WTC11 (cell line): ENCODE results near the gene F13A1. TPM values are rescaled to one million over a fixed set of nuclear protein-coding genes. Genes with fewer than 3 reads are reported as not detected.

Source experiments
- ATAC-seq: fragments of 200-7000 bp; cut with Tn5 transposase; 2 replicates; pipeline ENCODE4 v1.10.0; 2021; ENCODE audit warnings: mild to moderate bottlenecking, moderate library complexity
- CTCF ChIA-PET: fragments of 300-600 bp; sonication (Branson Sonifier 250); formaldehyde crosslinking; loops from one replicate; lab custom pipeline; 2021; ENCODE audit warnings: antibody characterized with exemption; lab: Charles Lee
- POLR2A ChIA-PET: fragments of 350-600 bp; sonication (Branson Sonifier 250); formaldehyde crosslinking; loops from one replicate; lab custom pipeline; 2021; ENCODE audit warnings: antibody characterized with exemption; lab: Charles Lee
- DNase-seq: peaks from one replicate; pipeline ENCODE4 v3.0.0; 2021; ENCODE audit warnings: low spot score
- H3K27ac Mint-ChIP-seq: 2 replicates; pipeline ENCODE4 v1.8.0; 2021; ENCODE audit warnings: mixed read lengths
- H3K27me3 Mint-ChIP-seq: 2 replicates; pipeline ENCODE4 v1.8.0; 2021; ENCODE audit warnings: low read depth, mild to moderate bottlenecking, moderate library complexity, mixed read lengths
- H3K36me3 Mint-ChIP-seq: 2 replicates; pipeline ENCODE4 v1.8.0; 2021; ENCODE audit warnings: mixed read lengths
- H3K4me1 Mint-ChIP-seq: 2 replicates; pipeline ENCODE4 v1.8.0; 2022; ENCODE audit warnings: mixed read lengths
- H3K4me3 Mint-ChIP-seq: 2 replicates; pipeline ENCODE4 v1.8.0; 2021; ENCODE audit warnings: mild to moderate bottlenecking, moderate library complexity, mixed read lengths
- H3K9me3 Mint-ChIP-seq: 2 replicates; pipeline ENCODE4 v1.8.0; 2021; ENCODE audit warnings: mixed read lengths
- FOXJ3 ChIP-seq: sonication (generic); formaldehyde crosslinking; IDR thresholded peaks from 2 replicates; pipeline ENCODE4 v1.9.0; 2021; ENCODE audit warnings: missing genetic modification reagents, mild to moderate bottlenecking, borderline replicate concordance
- MXD4 ChIP-seq: fragments of 250-450 bp; sonication (Bioruptor Pico); IDR thresholded peaks from 2 replicates; pipeline ENCODE4 v1.8.0; 2021; ENCODE audit warnings: mild to moderate bottlenecking, moderate library complexity, borderline replicate concordance
- NR1H2 ChIP-seq: sonication (generic); formaldehyde crosslinking; IDR thresholded peaks from 2 replicates; pipeline ENCODE4 v1.9.0; 2021; ENCODE audit warnings: mild to moderate bottlenecking, moderate library complexity, missing genetic modification reagents
- TEAD4 ChIP-seq: sonication (generic); formaldehyde crosslinking; IDR thresholded peaks from 2 replicates; pipeline ENCODE4 v1.8.0; 2022; ENCODE audit warnings: mild to moderate bottlenecking, missing genetic modification reagents
- ZNF317 ChIP-seq: sonication (generic); formaldehyde crosslinking; IDR thresholded peaks from 2 replicates; pipeline ENCODE4 v1.8.1; 2023; ENCODE audit warnings: low read depth, mild to moderate bottlenecking, moderate library complexity, missing genetic modification reagents, borderline replicate concordance
- ZNF396 ChIP-seq: fragments of 250-450 bp; sonication (Bioruptor Pico); IDR thresholded peaks from 2 replicates; pipeline ENCODE4 v1.8.0; 2021; ENCODE audit warnings: mild to moderate bottlenecking, moderate library complexity, borderline replicate concordance
- total RNA-seq: library from RNA; stranded (reverse); gene quantifications from 3 replicates; pipeline ENCODE4 v1.2.3, GENCODE V29; 2021
- TF ChIP-seq, protein P1 (sequence below): sonication (generic); formaldehyde crosslinking; IDR thresholded peaks from 2 replicates; pipeline ENCODE4 v1.8.1; 2023; ENCODE audit warnings: mild to moderate bottlenecking, missing genetic modification reagents, moderate library complexity
- TF ChIP-seq, protein P2 (sequence below): fragments of 250-450 bp; sonication (Bioruptor Pico); IDR thresholded peaks from 2 replicates; pipeline ENCODE4 v1.9.0; 2021; ENCODE audit warnings: mild to moderate bottlenecking
- TF ChIP-seq, protein P3 (sequence below): sonication (generic); formaldehyde crosslinking; IDR thresholded peaks from 2 replicates; pipeline ENCODE4 v1.8.1; 2022; ENCODE audit warnings: mild to moderate bottlenecking, missing genetic modification reagents, moderate library complexity, borderline replicate concordance
- TF ChIP-seq, protein P4 (sequence below): fragments of 250-450 bp; sonication (Bioruptor Pico); IDR thresholded peaks from 2 replicates; pipeline ENCODE4 v1.9.0; 2021; ENCODE audit warnings: mild to moderate bottlenecking
- TF ChIP-seq, protein P5 (sequence below): fragments of 200-600 bp; IDR thresholded peaks from 2 replicates; pipeline ENCODE4 v1.8.0; 2022; ENCODE audit warnings: antibody characterized with exemption
- TF ChIP-seq, protein P6 (sequence below): sonication (generic); formaldehyde crosslinking; IDR thresholded peaks from 2 replicates; pipeline ENCODE4 v1.8.1; 2023; ENCODE audit warnings: mild to moderate bottlenecking, missing genetic modification reagents, moderate library complexity
- TF ChIP-seq, protein P7 (sequence below): fragments of 250-450 bp; sonication (Bioruptor Pico); IDR thresholded peaks from 2 replicates; pipeline ENCODE4 v1.9.0; 2021; ENCODE audit warnings: moderate library complexity, mild to moderate bottlenecking, inconsistent platforms, borderline replicate concordance
- TF ChIP-seq, protein P8 (sequence below): sonication (generic); formaldehyde crosslinking; IDR thresholded peaks from 2 replicates; pipeline ENCODE4 v1.8.0; 2022; ENCODE audit warnings: missing genetic modification reagents
- TF ChIP-seq, protein P9 (sequence below): fragments of 250-450 bp; sonication (Bioruptor Pico); conservative IDR thresholded peaks from 2 replicates; pipeline ENCODE4 v1.9.0; 2021; ENCODE audit warnings: mild to moderate bottlenecking

The F13A1 gene
- total RNA-seq, 1 experiment from 2014 or later: 1.0 TPM

DNA sequence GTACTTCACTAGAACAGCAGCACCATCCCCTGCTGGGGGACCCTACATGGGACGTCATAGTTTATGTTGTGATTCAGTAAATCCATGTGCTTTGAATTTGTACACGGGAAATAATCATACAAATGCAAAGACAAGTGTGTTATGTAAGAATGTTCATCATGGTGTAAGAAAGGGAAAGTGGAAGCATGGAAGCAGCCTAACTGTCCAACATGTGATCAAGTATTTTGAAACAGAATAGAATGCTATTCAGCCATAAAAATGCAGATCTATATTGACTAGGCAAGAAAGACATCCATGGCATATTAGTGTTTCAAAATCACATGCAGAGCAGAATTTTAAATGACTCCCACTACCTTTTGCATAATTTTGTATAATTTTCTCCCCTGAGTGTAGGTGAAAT is 117.6 kb downstream of the F13A1 start:
- Mint-ChIP-seq H3K4me1 (peaks cover 6% of the 10 kb centered on the region), H3K27me3 (no peaks in the 10 kb centered on the region), H3K36me3 (no peaks in the 10 kb centered on the region), H3K4me3 (no peak overlapping the region), H3K9me3 (peaks cover 16% of the 10 kb centered on the region), H3K27ac (no peak overlapping the region)
- TF ChIP-seq TEAD4 (CRISPR knock-in tag) (no peak), FOXJ3 (CRISPR knock-in tag) (no peak)
- TF ChIP-seq, protein P1, sequence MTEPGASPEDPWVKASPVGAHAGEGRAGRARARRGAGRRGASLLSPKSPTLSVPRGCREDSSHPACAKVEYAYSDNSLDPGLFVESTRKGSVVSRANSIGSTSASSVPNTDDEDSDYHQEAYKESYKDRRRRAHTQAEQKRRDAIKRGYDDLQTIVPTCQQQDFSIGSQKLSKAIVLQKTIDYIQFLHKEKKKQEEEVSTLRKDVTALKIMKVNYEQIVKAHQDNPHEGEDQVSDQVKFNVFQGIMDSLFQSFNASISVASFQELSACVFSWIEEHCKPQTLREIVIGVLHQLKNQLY (CRISPR knock-in tag): no peak
- CTCF ChIA-PET: no interaction called here
- ATAC-seq (no peak), DNase-seq (no peak)
- POLR2A ChIA-PET: no interaction called here

DNA sequence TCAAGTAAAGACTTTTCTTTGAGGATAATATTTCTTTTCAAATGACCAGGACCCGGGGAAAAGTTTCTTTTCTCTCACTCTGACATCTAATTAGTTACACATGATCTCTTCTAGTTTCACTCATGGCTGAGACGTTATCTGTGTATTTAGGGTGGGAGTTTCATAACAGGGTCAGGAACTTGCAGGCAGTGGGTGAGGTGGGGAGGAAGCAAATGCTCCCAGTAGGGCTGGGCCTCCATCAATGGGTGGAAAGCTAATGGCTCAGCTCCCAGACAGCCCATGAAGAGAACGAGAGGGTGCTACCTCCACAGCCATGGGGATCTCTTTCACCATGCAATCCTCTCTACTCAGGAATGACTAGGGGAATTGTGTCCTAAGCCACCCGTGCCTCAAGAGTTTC is 119.3 kb downstream of the F13A1 start:
- ATAC-seq: no peak

DNA sequence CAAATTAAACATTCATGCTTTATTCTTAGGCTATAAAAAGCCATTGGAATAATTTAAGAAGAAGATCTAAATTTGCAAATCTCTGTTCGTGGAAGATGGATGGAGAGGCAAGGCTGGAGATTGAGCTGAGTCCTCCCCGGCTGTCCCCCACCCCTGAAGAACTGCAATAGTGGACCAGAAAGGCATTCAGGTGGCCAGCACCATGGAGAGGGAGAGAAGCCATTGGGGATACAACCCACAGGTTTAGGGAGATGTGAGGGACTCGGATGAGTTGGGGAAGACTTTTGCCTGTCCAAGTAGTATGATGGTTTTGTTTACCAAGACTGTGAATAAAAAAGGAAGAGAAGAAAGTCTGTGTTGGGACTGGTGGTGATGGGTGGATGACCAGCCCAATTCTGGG is 120.8 kb downstream of the F13A1 start:
- ATAC-seq (no peak), DNase-seq (no peak)
- POLR2A ChIA-PET: no interaction called here
- Mint-ChIP-seq H3K27ac (no peak overlapping the region), H3K9me3 (peaks cover 12% of the 10 kb centered on the region), H3K27me3 (no peaks in the 10 kb centered on the region; the same call in 1 of the 2 replicates), H3K4me1 (peaks cover 4% of the 10 kb centered on the region), H3K36me3 (no peaks in the 10 kb centered on the region), H3K4me3 (no peak overlapping the region)
- CTCF ChIA-PET: no interaction called here
- TF ChIP-seq, protein P2, sequence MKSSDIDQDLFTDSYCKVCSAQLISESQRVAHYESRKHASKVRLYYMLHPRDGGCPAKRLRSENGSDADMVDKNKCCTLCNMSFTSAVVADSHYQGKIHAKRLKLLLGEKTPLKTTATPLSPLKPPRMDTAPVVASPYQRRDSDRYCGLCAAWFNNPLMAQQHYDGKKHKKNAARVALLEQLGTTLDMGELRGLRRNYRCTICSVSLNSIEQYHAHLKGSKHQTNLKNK: no peak
- TF ChIP-seq ZNF396 (no peak), ZNF317 (CRISPR knock-in tag) (no peak), NR1H2 (no peak), MXD4 (no peak)
- TF ChIP-seq, protein P3, sequence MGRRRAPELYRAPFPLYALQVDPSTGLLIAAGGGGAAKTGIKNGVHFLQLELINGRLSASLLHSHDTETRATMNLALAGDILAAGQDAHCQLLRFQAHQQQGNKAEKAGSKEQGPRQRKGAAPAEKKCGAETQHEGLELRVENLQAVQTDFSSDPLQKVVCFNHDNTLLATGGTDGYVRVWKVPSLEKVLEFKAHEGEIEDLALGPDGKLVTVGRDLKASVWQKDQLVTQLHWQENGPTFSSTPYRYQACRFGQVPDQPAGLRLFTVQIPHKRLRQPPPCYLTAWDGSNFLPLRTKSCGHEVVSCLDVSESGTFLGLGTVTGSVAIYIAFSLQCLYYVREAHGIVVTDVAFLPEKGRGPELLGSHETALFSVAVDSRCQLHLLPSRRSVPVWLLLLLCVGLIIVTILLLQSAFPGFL (CRISPR knock-in tag): no peak
- TF ChIP-seq, protein P4, sequence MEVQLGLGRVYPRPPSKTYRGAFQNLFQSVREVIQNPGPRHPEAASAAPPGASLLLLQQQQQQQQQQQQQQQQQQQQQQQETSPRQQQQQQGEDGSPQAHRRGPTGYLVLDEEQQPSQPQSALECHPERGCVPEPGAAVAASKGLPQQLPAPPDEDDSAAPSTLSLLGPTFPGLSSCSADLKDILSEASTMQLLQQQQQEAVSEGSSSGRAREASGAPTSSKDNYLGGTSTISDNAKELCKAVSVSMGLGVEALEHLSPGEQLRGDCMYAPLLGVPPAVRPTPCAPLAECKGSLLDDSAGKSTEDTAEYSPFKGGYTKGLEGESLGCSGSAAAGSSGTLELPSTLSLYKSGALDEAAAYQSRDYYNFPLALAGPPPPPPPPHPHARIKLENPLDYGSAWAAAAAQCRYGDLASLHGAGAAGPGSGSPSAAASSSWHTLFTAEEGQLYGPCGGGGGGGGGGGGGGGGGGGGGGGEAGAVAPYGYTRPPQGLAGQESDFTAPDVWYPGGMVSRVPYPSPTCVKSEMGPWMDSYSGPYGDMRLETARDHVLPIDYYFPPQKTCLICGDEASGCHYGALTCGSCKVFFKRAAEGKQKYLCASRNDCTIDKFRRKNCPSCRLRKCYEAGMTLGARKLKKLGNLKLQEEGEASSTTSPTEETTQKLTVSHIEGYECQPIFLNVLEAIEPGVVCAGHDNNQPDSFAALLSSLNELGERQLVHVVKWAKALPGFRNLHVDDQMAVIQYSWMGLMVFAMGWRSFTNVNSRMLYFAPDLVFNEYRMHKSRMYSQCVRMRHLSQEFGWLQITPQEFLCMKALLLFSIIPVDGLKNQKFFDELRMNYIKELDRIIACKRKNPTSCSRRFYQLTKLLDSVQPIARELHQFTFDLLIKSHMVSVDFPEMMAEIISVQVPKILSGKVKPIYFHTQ (CRISPR knock-in tag): no peak
- TF ChIP-seq, protein P5, sequence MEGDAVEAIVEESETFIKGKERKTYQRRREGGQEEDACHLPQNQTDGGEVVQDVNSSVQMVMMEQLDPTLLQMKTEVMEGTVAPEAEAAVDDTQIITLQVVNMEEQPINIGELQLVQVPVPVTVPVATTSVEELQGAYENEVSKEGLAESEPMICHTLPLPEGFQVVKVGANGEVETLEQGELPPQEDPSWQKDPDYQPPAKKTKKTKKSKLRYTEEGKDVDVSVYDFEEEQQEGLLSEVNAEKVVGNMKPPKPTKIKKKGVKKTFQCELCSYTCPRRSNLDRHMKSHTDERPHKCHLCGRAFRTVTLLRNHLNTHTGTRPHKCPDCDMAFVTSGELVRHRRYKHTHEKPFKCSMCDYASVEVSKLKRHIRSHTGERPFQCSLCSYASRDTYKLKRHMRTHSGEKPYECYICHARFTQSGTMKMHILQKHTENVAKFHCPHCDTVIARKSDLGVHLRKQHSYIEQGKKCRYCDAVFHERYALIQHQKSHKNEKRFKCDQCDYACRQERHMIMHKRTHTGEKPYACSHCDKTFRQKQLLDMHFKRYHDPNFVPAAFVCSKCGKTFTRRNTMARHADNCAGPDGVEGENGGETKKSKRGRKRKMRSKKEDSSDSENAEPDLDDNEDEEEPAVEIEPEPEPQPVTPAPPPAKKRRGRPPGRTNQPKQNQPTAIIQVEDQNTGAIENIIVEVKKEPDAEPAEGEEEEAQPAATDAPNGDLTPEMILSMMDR: no peak
- TF ChIP-seq, protein P6, sequence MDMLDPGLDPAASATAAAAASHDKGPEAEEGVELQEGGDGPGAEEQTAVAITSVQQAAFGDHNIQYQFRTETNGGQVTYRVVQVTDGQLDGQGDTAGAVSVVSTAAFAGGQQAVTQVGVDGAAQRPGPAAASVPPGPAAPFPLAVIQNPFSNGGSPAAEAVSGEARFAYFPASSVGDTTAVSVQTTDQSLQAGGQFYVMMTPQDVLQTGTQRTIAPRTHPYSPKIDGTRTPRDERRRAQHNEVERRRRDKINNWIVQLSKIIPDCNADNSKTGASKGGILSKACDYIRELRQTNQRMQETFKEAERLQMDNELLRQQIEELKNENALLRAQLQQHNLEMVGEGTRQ: no peak
- TF ChIP-seq, protein P7, sequence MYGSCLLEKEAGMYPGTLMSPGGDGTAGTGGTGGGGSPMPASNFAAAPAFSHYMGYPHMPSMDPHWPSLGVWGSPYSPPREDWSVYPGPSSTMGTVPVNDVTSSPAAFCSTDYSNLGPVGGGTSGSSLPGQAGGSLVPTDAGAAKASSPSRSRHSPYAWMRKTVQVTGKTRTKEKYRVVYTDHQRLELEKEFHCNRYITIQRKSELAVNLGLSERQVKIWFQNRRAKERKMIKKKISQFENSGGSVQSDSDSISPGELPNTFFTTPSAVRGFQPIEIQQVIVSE (CRISPR knock-in tag): no peak
- TF ChIP-seq, protein P8, sequence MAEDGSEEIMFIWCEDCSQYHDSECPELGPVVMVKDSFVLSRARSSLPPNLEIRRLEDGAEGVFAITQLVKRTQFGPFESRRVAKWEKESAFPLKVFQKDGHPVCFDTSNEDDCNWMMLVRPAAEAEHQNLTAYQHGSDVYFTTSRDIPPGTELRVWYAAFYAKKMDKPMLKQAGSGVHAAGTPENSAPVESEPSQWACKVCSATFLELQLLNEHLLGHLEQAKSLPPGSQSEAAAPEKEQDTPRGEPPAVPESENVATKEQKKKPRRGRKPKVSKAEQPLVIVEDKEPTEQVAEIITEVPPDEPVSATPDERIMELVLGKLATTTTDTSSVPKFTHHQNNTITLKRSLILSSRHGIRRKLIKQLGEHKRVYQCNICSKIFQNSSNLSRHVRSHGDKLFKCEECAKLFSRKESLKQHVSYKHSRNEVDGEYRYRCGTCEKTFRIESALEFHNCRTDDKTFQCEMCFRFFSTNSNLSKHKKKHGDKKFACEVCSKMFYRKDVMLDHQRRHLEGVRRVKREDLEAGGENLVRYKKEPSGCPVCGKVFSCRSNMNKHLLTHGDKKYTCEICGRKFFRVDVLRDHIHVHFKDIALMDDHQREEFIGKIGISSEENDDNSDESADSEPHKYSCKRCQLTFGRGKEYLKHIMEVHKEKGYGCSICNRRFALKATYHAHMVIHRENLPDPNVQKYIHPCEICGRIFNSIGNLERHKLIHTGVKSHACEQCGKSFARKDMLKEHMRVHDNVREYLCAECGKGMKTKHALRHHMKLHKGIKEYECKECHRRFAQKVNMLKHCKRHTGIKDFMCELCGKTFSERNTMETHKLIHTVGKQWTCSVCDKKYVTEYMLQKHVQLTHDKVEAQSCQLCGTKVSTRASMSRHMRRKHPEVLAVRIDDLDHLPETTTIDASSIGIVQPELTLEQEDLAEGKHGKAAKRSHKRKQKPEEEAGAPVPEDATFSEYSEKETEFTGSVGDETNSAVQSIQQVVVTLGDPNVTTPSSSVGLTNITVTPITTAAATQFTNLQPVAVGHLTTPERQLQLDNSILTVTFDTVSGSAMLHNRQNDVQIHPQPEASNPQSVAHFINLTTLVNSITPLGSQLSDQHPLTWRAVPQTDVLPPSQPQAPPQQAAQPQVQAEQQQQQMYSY: no peak

More for the DNA sequence above, 119.3 kb downstream of the F13A1 start:
- TF ChIP-seq, protein P9, sequence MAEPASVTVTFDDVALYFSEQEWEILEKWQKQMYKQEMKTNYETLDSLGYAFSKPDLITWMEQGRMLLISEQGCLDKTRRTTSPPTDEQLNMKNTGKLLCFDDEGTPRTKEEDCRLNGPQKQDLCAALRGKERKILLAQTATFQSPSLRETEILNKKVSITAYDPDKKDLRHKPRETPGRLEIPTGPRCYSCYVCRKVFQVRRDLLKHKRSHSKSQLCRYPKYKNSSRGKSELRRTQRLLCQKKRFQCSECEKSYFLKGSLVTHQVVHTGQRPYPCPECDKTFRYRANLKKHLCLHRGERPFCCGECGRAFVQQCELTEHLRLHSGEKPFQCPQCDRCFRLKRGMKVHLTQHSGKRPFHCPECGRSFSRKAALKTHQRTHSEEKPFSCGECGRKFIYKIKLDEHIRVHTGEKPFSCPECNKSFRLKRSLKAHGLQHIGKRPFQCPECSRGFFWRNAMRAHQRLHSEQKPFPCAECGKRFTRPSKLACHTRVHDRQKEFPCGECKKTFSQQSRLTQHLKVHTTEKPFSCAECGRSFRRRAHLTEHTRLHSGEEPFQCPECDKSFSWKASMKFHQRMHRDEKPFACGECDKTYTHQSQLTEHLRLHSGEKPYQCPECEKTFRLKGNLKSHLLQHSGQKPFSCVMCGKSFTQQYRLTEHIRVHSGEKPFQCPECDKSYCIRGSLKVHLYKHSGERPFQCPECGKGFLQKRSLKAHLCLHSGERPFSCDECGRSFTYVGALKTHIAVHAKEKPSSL: no peak
- Mint-ChIP-seq H3K27me3 (no peaks in the 10 kb centered on the region; the same call in 1 of the 2 replicates), H3K4me1 (peaks cover 6% of the 10 kb centered on the region), H3K9me3 (peaks cover 12% of the 10 kb centered on the region), H3K27ac (no peak overlapping the region), H3K36me3 (no peaks in the 10 kb centered on the region), H3K4me3 (no peak overlapping the region)
- DNase-seq: no peak
- POLR2A ChIA-PET: no interaction called here
- CTCF ChIA-PET: no interaction called here
